NCI-H187 (cell line): ENCODE data around the gene SYNPR.

ENCODE experiments used
- DNase-seq, 2 experiments: peaks; one replicate each; lab custom pipeline; 2025; lab: John Stamatoyannopoulos, UW

The SYNPR gene

DNA sequence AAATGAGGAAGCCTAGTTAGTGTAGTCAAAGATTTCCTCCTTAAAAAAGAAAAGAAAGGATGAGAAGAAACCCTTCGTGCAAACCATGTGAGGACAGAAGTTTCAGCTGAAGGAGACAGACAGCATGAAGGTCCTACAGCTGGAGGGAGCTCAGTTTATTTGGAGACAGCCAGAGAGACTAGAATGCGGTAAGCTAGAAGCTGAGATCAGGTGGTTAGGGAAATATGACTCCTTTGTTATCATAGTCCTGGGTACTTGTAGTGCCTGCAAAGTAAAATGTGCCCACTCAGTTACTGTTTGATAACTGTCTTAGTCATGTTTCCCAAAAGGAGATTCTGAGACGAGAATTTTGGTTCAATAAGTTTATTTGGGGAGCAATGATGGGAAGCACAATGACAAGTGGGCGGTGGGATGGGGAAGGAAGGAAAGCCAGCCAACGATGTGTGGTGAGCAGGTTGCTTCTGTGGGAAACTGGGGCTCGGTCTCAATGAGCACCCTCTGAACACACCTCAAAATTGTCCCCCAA is 195.6 kb downstream of the SYNPR start:
- no peak for DNase-seq

- DNase-seq, result no peak
Observed at GRCh38 chr3:63474828-63475518, 196.9 kb downstream of the SYNPR start.

DNA sequence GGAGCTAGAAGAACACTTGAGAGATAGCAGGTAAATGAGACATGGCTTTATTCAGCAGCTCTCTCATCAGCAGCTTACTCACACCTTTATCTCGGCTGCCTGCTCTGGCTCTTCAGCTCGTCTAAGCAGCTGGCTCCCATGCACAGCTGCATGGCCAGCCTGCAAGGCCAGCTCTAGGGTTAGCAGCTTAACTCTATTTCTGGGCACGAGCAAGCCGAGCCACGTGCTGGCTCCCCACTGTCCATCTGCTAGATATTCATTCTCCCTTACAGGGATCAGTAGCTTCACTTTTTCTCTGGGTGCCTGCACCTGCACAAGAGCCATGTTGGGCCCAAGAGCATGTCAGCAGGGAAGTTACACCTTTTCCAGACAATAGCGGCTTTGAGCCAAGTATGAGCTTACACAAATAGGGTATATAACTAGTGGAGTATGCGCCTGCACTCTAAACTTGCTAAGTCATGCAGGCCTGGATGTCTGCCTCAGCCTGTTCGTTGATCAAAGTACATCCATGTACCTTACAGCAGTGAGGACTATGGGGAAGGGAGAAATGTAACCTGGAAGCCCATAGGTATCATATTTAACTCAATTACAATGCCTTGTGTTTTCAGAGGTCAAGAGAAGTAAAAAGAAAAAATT is 199.5 kb downstream of the SYNPR start:
- no peak for DNase-seq

DNA sequence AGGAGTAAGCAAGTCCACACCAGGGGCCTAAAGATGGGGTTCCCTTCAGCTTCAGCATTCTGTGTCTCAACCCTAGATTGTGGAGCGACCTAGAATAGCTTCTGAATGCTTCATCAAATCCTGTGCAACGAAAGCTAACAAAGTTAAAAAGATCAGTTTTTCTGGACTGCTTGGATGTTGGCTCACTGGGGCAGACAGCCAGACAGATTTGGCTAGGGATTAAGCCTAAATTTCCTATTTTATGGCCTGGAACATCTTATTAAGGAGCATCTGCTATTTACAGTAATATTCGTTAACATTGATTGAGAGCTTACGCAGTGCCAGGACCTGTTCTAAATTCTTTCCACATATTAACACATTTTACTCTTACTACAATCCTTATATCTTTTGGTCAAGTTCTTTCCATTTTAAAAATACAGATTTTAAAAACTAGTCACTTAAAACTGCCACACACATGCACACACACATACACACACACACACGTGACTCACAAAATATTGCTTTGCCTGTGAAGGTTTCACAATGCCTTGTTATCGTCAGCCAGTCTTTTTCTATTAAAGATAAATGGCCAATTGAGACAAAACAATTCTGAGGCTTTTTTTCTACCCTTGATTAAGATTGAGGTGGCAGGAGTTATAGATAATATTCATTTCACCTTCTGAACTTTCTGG is 201.0 kb downstream of the SYNPR start:
- no peak for DNase-seq

GRCh38 chr3:63479661-63480035 is 201.5 kb downstream of the SYNPR start:
- no peak for DNase-seq

DNA sequence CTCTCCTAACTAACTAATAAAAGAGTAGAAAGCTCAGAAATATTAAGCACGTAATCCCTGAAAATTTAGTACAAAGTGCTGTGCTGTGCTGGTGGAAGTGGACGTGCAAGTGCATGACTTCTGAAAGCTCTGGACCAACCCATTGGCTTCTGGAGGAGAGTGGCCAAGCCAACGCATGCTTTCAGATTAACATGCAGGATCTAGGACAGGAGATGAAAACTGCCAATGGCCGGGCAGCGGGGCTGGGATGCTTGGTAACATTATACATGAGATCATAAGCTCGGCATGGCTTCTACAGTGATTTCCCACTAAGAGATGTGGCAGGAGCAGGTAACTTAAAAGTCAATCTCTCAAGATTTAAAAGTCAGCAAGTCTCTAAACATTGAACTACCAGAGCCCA is 203.5 kb downstream of the SYNPR start:
- no peak for DNase-seq

GRCh38 chr3:63482341-63482740 is 204.2 kb downstream of the SYNPR start:
- no peak for DNase-seq

- DNase-seq, result no peak
Observed at GRCh38 chr3:63492464-63492863, 214.4 kb downstream of the SYNPR start.

DNA sequence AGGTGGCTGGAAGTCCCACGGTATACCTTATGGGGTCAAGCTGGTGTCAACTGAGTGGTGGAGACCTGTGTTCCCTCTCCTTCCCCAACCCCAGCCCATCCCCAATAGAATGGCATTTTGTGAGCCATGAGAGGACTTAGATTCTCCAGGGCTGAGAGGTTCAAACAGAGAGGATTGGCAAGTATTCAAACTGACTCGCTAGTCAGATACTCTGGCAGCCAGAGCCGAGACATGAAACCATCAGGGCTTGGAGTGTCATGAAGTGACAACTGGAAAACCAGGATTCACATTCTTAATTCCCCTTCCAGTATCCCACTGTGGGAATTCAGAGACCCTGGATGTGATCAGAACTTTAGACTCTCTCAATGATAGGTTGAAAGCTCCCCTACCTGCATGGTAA is 215.0 kb downstream of the SYNPR start:
- DNase-seq, result no peak

- no peak for DNase-seq
Observed at GRCh38 chr3:63494646-63495045, 216.5 kb downstream of the SYNPR start.

DNA sequence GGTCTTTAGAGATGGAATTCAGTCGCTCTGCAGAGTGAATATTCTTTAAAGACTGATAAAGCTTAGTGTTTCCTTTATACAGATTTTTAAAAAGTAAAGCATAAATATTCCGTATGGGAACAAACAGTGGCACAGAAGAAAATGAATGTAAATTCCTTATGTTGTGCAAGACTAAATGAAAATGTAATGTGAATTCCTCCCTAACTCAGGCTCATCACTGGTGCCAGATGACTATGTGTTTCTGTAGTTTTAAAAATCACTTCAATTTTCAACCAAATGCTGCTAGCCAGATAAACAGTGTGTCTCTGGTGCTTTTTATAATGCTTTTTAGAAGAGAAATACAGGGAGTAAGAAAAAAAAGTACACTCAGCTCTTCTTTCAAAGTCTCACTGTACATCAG is 219.5 kb downstream of the SYNPR start:
- no peak for DNase-seq

DNA sequence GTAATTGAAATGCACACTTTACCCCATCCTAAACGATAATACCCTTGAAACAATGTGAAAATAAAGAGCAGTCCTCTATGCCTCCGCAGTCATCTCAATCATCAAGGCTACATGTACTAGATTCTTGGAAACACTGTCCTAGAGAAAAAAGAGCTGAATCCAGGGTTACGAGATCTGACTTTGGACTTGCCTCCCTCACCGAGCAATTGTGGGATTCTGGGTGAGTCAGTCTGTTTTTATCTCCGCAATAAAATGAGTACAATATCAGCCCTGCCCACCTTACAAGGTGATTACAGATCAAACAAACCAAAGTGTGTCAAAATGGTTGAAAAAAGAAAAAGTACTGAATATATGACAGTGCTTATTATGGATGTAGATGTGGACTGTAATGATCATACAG is 222.1 kb downstream of the SYNPR start:
- no peak for DNase-seq

DNA sequence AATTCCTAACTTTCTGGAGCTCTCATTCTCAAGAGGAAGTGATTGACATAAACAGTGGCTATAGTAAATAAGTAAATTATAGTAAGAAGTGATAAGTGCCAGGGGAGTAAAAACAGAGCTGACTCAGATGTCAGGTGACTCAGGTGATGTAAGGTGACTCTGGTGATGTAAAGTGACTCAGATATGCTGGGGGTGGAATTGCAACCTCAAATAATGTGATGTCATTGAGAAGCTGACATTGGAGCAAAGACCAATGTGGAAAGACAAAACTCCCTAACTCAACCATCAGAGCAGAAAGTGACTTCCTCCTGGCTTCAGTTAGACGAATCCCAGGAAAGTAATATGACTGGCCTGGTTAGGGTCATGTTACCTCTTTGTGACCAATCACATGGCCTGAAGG is 230.2 kb downstream of the SYNPR start:
- DNase-seq, result no peak

- no peak for DNase-seq
Observed at GRCh38 chr3:63508771-63509170, 230.7 kb downstream of the SYNPR start.

- DNase-seq, result no peak
Observed at GRCh38 chr3:63513791-63514190, 235.7 kb downstream of the SYNPR start.

GRCh38 chr3:63514678-63515077 is 236.6 kb downstream of the SYNPR start:
- DNase-seq, result no peak

DNA sequence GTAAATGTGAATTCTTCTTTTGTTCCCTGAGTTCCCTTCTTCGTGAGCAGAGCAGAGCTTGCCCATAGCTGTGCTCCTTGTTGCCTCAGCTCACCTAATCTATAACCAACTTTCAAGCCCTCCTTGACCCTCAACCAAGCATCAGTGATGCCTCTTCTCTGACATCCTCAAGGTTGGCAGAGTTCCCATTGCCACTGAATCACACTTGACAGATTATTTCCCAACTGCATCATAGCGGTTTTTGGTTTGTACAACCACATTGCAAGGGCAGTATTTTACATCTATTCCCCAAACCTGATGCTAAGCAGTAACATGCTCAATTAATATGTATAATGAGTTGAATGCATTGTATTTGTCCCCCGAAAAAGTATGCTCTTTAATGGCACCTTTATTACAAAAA is 241.3 kb downstream of the SYNPR start:
- no peak for DNase-seq

DNA sequence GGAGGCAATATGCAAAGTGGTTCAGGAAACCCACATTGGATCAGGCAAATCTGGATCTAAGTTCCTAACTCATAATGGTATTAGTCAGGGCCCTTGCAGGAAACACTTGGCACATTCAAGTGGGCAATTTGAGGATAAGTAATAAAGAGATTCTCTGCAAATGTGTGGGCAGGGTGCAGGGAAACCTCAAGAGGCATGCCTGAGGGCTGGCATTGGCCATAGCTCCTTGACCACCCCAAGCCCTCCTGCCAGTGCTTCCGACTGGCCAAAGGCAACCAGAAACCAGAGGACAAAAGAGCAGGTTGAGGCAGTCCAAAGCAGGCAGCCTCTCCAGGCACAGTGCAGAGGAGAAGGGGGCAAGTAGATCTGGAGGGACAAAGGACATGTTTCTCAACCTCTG is 243.5 kb downstream of the SYNPR start:
- no peak for DNase-seq

GRCh38 chr3:63523100-63523499 is 245.0 kb downstream of the SYNPR start:
- no peak for DNase-seq

GRCh38 chr3:63528325-63529000 is 250.4 kb downstream of the SYNPR start:
- DNase-seq, result no peak

GRCh38 chr3:63532521-63532920 is 254.4 kb downstream of the SYNPR start:
- DNase-seq, result no peak

DNA sequence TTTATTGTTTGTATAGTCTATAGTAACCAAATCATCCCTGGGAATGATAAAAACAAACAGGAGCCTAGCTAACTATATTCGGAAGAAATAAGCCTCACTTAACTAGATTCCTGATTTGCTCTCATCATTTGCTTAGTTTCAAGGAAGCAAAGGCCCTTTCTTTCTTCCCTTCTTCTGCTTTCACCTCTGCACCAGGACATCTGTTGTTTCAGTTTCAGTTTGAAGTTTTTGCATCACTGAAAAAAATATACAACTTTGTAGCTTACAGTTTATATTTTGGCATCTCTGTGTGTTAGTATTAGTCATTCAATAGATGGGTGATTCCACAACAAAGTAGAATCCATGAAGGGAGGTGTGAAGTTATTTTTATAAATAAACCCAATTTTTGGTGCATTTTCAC is 260.8 kb downstream of the SYNPR start:
- DNase-seq, result no peak

- DNase-seq, result no peak
Observed at GRCh38 chr3:63555767-63556166, 277.7 kb downstream of the SYNPR start.
